Immature natural killer cell (primary cell): ENCODE data around the gene GNMT. TPM values are rescaled to one million over a fixed set of nuclear protein-coding genes. Genes with fewer than 3 reads are reported as not detected.
"Not testable (repeated sequence)": the region's sequence is repeated elsewhere in the genome, so short reads cannot be mapped to it uniquely, and the experiment has no call there.

Source experiments
- DNase-seq, 3 donors: peaks; one replicate each; pipeline ENCODE4 v3.0.0; 2022; ENCODE audit warnings: mixed read lengths in 1 of 3
- H3K27ac Mint-ChIP-seq, 6 donors: one replicate each; pipeline ENCODE4 v1.8.0; 2020; ENCODE audit warnings: mixed read lengths in 6 of 6, mild to moderate bottlenecking in 5 of 6, inconsistent platforms in 4 of 6, moderate library complexity in 3 of 6
- H3K27me3 Mint-ChIP-seq, 3 donors: one replicate each; pipeline ENCODE4 v1.8.0; 2020 to 2021; ENCODE audit warnings: low read depth in 3 of 3, mild to moderate bottlenecking in 3 of 3, mixed read lengths in 3 of 3, moderate library complexity in 3 of 3, inconsistent platforms in 1 of 3
- H3K36me3 Mint-ChIP-seq, 3 donors: one replicate each; pipeline ENCODE4 v1.8.0; 2020; ENCODE audit warnings: mixed read lengths in 3 of 3, inconsistent platforms in 2 of 3, mild to moderate bottlenecking in 2 of 3
- H3K4me1 Mint-ChIP-seq, 2 donors: one replicate each; pipeline ENCODE4 v1.8.0; 2020; ENCODE audit warnings: inconsistent platforms in 2 of 2, mild to moderate bottlenecking in 2 of 2, mixed read lengths in 2 of 2, moderate library complexity in 1 of 2
- H3K4me3 Mint-ChIP-seq, 5 donors: one replicate each; pipeline ENCODE4 v1.8.0; 2020; ENCODE audit warnings: mild to moderate bottlenecking in 5 of 5, mixed read lengths in 5 of 5, inconsistent platforms in 3 of 5, moderate library complexity in 3 of 5
- H3K9me3 Mint-ChIP-seq, 6 donors: one replicate each; pipeline ENCODE4 v1.8.0; 2020; ENCODE audit warnings: mild to moderate bottlenecking in 6 of 6, mixed read lengths in 6 of 6, inconsistent platforms in 4 of 6, moderate library complexity in 3 of 6
- polyA plus RNA-seq, 3 donors: library from polyadenylated mRNA; unstranded; fragments of 300-500 nt; fragmentation: Illumina TruSeq; gene quantifications; one replicate each; pipeline ENCODE4 v1.2.3, GENCODE V29; 2021

Gene GNMT
- polyA plus RNA-seq, 3 donors from 2014 or later: 0.55 TPM; not detected in 2

GRCh38 chr6:42935322-42935721, 25.2 kb upstream of the GNMT start:
- Mint-ChIP-seq H3K36me3 (peaks cover 7 to 15% (median 13%) of the 10 kb centered on the region in 3 donors), H3K4me1 (peaks cover 39 to 56% of the 10 kb centered on the region in 2 donors), H3K27me3 (peaks cover 0 to 3% (median under 1%) of the 10 kb centered on the region in 3 donors), H3K4me3 (no peak overlapping the region), H3K9me3 (no peaks in the 10 kb centered on the region), H3K27ac (no peak overlapping the region)
- DNase-seq: no peak

DNA sequence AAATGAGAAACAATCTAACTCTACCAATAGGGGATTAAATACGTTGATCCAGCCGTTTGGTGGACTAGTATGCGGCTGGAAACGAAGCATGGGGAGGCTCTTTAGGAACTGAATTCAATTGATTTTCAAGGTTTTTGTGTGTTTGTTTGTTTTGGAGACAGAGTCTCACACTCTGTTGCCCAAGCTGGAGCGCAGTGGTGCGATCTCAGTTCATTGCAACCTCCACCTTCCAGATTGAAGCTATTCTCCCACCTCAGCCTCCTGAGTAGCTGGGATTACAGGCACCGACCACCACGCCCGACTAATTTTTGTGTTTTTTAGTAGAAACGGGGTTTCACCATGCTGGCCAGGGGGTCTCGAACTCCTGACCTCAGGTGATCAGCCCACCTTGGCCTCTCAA, 24.2 kb upstream of the GNMT start:
- peaks cover 0 to 3% (median 0%) of the 10 kb centered on the region in 3 donors for H3K27me3 Mint-ChIP-seq
- no peak for DNase-seq
- peaks cover 28 to 45% of the 10 kb centered on the region in 2 donors for H3K4me1 Mint-ChIP-seq
- no peak overlapping the region for H3K27ac Mint-ChIP-seq
- H3K4me3 Mint-ChIP-seq: no peak overlapping the region
- peaks cover 7 to 15% (median 13%) of the 10 kb centered on the region in 3 donors for H3K36me3 Mint-ChIP-seq
- H3K9me3 Mint-ChIP-seq: no peaks in the 10 kb centered on the region

DNA sequence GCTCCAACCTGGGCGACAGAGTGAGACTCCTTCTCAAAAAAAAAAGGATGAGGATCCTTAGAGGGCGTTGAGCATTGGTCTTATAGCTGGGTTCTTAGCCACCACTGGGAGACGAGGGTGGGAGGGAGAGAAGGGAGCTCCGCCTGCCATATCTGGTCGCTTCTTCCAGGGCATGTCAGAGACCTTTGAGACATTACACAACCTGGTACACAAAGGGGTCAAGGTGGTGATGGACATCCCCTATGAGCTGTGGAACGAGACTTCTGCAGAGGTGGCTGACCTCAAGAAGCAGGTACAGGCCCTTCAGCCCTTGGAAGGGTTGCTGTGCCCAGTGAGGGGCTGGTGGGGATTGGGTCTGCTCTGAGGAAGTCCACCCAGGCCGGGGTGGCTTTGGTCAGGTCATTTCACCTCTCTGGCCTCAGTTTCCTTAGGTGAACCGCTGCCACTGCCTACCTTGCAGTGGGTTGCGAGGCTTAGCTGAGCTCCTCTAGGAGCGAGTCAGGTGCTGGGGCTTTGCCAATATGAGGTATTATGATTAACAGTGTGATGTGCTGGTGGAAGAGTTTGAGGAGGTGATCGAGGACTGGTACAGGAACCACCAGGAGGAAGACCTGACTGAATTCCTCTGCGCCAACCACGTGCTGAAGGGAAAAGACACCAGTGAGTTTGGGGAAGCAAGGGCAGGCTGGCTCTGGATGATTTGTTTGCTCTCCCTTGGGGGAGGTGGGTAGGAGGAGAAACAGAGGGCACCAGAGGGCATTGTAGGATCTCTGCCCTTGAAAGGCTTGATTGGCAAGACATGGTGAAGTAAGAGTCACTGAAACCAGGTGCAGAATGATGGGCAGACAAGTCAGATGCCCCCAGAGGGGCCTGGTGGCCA, 22.8 kb upstream of the GNMT start:
- H3K27me3 Mint-ChIP-seq: peaks cover 0 to 3% (median 0%) of the 10 kb centered on the region in 3 donors
- no peak overlapping the region for H3K4me3 Mint-ChIP-seq
- no peaks in the 10 kb centered on the region for H3K9me3 Mint-ChIP-seq
- peak overlapping the region in 1 of 6 donors; percentile 41 for H3K27ac Mint-ChIP-seq
- H3K36me3 Mint-ChIP-seq: peaks cover 7 to 15% (median 13%) of the 10 kb centered on the region in 3 donors
- no peak for DNase-seq
- peaks cover 15 to 34% of the 10 kb centered on the region in 2 donors for H3K4me1 Mint-ChIP-seq

- Mint-ChIP-seq H3K4me3 (no peak overlapping the region), H3K36me3 (peaks cover 4 to 16% (median 13%) of the 10 kb centered on the region in 3 donors), H3K27ac (no peak overlapping the region), H3K9me3 (no peaks in the 10 kb centered on the region), H3K4me1 (peaks cover 9 to 27% of the 10 kb centered on the region in 2 donors), H3K27me3 (peaks cover 0 to 3% (median 0%) of the 10 kb centered on the region in 3 donors)
- no peak for DNase-seq
These were observed 22.1 kb upstream of the GNMT start for GRCh38 chr6:42938428-42938796.

- H3K36me3 Mint-ChIP-seq: peaks cover 7 to 18% (median 13%) of the 10 kb centered on the region in 3 donors
- peaks cover 6 to 21% of the 10 kb centered on the region in 2 donors for H3K4me1 Mint-ChIP-seq
- no peak overlapping the region for H3K4me3 Mint-ChIP-seq
- no peaks in the 10 kb centered on the region for H3K9me3 Mint-ChIP-seq
- DNase-seq: no peak
- peak overlapping the region in 1 of 6 donors; percentile 16 for H3K27ac Mint-ChIP-seq
- H3K27me3 Mint-ChIP-seq: peaks cover 0 to 1% (median 0%) of the 10 kb centered on the region in 3 donors
These were observed 21.4 kb upstream of the GNMT start for GRCh38 chr6:42938987-42939809.

GRCh38 chr6:42939810-42940167, 20.8 kb upstream of the GNMT start:
- Mint-ChIP-seq H3K27ac (no peak overlapping the region), H3K36me3 (peaks cover 7 to 21% (median 13%) of the 10 kb centered on the region in 3 donors), H3K4me3 (no peak overlapping the region), H3K9me3 (no peaks in the 10 kb centered on the region), H3K27me3 (peaks cover 0 to 1% (median 0%) of the 10 kb centered on the region in 3 donors), H3K4me1 (peaks cover 6 to 18% of the 10 kb centered on the region in 2 donors)
- no peak for DNase-seq

GRCh38 chr6:42940493-42941045, 20.0 kb upstream of the GNMT start:
- no peaks in the 10 kb centered on the region for H3K9me3 Mint-ChIP-seq
- H3K4me3 Mint-ChIP-seq: no peak overlapping the region
- peak overlapping the region in 1 of 6 donors; percentile 13 for H3K27ac Mint-ChIP-seq
- H3K4me1 Mint-ChIP-seq: peaks cover 6 to 17% of the 10 kb centered on the region in 2 donors
- DNase-seq: no peak
- H3K27me3 Mint-ChIP-seq: peaks cover 0 to 1% (median 0%) of the 10 kb centered on the region in 3 donors
- H3K36me3 Mint-ChIP-seq: peaks cover 7 to 22% (median 13%) of the 10 kb centered on the region in 3 donors

GRCh38 chr6:42941356-42941755, 19.2 kb upstream of the GNMT start:
- not testable (repeated sequence) for H3K9me3 Mint-ChIP-seq, H3K27me3 Mint-ChIP-seq, H3K4me3 Mint-ChIP-seq, H3K27ac Mint-ChIP-seq, DNase-seq, H3K4me1 Mint-ChIP-seq
- H3K36me3 Mint-ChIP-seq: peaks cover 6 to 20% (median 10%) of the 10 kb centered on the region in 3 donors

DNA sequence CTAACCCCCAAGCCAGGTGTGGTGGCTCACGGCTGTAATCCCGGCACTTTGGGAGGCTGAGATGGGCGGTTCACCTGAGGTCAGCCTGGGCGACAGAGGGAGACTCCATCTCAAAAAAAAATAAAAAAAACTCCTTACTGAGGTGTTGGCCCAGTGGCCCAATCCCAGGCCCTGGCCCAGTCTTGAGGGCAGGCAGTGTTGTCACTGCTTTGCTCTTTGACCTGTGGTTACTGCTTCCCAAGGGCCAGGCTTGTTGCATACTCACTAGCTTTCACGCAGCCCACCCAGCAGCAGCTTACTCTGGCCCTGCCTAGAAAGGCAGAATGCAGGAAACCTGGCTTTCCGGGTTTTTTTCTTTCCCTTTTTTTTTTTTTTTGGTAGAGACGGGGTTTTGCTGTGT, 18.1 kb upstream of the GNMT start:
- Mint-ChIP-seq H3K27ac (peak overlapping the region in 1 of 6 donors; percentile 71), H3K4me1 (peaks cover 2 to 6% of the 10 kb centered on the region in 2 donors), H3K36me3 (peaks cover 4 to 16% (median 6%) of the 10 kb centered on the region in 3 donors), H3K4me3 (no peak overlapping the region), H3K27me3 (no peaks in the 10 kb centered on the region), H3K9me3 (no peaks in the 10 kb centered on the region)
- DNase-seq: no peak

DNA sequence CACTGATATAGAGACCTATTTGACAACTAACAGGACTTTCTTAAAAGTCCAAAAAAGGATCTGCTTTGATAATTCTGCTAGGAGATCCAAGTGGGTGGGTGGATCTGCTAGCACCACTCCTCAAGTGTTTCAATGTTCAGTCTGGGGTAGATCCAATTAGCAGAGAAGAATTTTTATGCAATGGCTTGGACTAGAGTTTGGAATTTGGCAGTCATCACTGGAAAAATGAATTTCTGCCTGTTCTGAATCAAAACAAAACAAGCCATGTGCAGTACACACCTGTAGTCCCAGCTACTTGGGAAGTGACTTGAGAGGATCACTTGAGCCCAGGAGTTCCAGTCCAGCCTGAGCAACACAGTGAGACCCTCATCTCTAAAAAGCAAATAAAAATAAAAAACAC, 12.6 kb upstream of the GNMT start:
- Mint-ChIP-seq H3K27ac (no peak overlapping the region), H3K27me3 (peaks cover 0 to 1% (median 0%) of the 10 kb centered on the region in 3 donors), H3K4me1 (no peaks in the 10 kb centered on the region), H3K36me3 (peaks cover 6 to 15% (median 9%) of the 10 kb centered on the region in 3 donors), H3K9me3 (no peaks in the 10 kb centered on the region), H3K4me3 (no peak overlapping the region)
- DNase-seq: no peak

DNA sequence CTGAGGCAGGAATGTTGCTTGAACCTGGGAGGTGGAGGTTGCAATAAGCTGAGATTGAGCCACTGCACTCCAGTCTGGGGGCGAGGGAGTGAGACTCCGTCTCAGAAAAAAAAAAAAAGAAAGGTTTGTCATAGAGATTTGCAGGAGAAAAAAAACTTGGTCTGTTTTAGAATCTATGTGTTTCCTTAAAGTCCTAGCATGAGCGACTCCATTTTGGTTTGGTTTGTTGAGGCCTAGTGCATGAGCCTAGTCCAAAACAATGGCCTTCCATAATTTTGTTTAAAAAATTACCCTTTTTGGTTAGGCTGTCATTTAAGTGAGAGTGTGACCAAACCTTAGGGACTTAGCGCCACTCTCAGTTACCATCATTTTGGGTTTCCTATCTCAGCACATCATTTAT, 8.2 kb upstream of the GNMT start:
- Mint-ChIP-seq H3K36me3 (peaks cover 0 to 9% (median 3%) of the 10 kb centered on the region in 3 donors), H3K27ac (no peak overlapping the region), H3K4me3 (no peak overlapping the region), H3K27me3 (peaks cover 0 to 1% (median 0%) of the 10 kb centered on the region in 3 donors), H3K4me1 (no peaks in the 10 kb centered on the region), H3K9me3 (no peaks in the 10 kb centered on the region)
- no peak for DNase-seq

- not testable (repeated sequence) for H3K9me3 Mint-ChIP-seq, DNase-seq, H3K27me3 Mint-ChIP-seq, H3K36me3 Mint-ChIP-seq, H3K4me1 Mint-ChIP-seq, H3K27ac Mint-ChIP-seq, H3K4me3 Mint-ChIP-seq
These were observed 6.1 kb upstream of the GNMT start for GRCh38 chr6:42954405-42954804.

- H3K27ac Mint-ChIP-seq: no peak overlapping the region
- no peak for DNase-seq
- H3K4me3 Mint-ChIP-seq: no peak overlapping the region
- peaks cover 9 to 12% of the 10 kb centered on the region in 2 donors for H3K4me1 Mint-ChIP-seq
- peaks cover 1 to 14% (median 4%) of the 10 kb centered on the region in 3 donors for H3K27me3 Mint-ChIP-seq
- H3K9me3 Mint-ChIP-seq: no peaks in the 10 kb centered on the region
- H3K36me3 Mint-ChIP-seq: peaks cover 4 to 10% (median 5%) of the 10 kb centered on the region in 3 donors
These were observed 2.4 kb upstream of the GNMT start for GRCh38 chr6:42958125-42958524.

- no peak for DNase-seq
- Mint-ChIP-seq H3K4me3 (peak overlapping the region; percentile 47 to 78 (median 75)), H3K27ac (no peak overlapping the region), H3K9me3 (no peaks in the 10 kb centered on the region), H3K36me3 (peaks cover 4 to 15% (median 5%) of the 10 kb centered on the region in 3 donors), H3K27me3 (peaks cover 1 to 14% (median 4%) of the 10 kb centered on the region in 3 donors), H3K4me1 (peaks cover 9 to 12% of the 10 kb centered on the region in 2 donors)
These were observed 674 bp upstream of the GNMT start for GRCh38 chr6:42959917-42960242.
